ENCODE data around the gene SLC35B2.
A peak's percentile ranks its signal among the peaks of the same experiment; 100 is the strongest.

The SLC35B2 gene

DNA sequence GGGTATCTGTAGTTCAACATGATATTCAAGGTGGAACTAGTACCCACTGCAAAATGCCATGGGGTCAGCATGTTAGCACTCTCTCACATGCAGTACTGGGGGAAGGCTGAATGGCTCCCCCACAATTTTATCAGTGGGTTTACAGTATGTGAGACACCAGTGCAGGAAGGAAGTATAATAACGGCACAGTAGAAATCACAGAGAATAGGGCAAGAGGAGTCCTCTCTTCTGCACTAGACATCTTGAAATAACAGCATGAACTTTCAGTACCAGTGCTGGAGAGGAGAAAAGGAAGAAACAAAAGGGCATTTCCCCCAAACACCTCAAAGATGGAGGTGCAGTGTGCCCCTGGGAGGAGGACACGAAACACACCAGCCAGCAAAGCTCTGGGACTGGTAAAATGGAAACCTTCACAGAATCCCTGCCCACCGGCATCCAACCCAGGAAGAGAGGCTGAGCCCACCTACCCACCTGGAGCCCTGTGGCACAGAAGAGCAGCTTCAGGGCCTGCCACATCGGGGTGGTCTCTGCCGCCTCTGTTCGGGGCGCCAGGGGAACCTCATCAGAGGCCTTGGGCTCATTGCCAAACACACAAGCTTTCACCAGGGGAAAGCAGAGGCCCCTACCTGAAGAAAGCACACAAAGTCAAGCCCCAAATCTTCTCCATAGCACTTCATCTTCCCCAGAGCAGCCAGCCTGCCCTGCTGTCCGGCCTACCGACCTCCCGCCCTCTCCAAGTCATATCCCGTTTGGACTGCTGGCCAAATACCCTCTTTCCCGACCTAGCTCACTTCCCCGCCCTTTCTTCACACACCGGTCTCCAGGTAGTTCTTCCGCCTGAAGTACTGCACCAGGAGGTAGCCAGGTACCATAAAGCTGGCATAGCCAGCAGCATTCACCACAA is 1.2 kb downstream of the SLC35B2 start:
- TF ChIP-seq, protein P1, sequence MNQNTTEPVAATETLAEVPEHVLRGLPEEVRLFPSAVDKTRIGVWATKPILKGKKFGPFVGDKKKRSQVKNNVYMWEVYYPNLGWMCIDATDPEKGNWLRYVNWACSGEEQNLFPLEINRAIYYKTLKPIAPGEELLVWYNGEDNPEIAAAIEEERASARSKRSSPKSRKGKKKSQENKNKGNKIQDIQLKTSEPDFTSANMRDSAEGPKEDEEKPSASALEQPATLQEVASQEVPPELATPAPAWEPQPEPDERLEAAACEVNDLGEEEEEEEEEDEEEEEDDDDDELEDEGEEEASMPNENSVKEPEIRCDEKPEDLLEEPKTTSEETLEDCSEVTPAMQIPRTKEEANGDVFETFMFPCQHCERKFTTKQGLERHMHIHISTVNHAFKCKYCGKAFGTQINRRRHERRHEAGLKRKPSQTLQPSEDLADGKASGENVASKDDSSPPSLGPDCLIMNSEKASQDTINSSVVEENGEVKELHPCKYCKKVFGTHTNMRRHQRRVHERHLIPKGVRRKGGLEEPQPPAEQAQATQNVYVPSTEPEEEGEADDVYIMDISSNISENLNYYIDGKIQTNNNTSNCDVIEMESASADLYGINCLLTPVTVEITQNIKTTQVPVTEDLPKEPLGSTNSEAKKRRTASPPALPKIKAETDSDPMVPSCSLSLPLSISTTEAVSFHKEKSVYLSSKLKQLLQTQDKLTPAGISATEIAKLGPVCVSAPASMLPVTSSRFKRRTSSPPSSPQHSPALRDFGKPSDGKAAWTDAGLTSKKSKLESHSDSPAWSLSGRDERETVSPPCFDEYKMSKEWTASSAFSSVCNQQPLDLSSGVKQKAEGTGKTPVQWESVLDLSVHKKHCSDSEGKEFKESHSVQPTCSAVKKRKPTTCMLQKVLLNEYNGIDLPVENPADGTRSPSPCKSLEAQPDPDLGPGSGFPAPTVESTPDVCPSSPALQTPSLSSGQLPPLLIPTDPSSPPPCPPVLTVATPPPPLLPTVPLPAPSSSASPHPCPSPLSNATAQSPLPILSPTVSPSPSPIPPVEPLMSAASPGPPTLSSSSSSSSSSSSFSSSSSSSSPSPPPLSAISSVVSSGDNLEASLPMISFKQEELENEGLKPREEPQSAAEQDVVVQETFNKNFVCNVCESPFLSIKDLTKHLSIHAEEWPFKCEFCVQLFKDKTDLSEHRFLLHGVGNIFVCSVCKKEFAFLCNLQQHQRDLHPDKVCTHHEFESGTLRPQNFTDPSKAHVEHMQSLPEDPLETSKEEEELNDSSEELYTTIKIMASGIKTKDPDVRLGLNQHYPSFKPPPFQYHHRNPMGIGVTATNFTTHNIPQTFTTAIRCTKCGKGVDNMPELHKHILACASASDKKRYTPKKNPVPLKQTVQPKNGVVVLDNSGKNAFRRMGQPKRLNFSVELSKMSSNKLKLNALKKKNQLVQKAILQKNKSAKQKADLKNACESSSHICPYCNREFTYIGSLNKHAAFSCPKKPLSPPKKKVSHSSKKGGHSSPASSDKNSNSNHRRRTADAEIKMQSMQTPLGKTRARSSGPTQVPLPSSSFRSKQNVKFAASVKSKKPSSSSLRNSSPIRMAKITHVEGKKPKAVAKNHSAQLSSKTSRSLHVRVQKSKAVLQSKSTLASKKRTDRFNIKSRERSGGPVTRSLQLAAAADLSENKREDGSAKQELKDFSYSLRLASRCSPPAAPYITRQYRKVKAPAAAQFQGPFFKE (tag by site-specific recombination; IDR thresholded peaks at IDR 0.05; ENCODE audit: borderline replicate concordance), result no peak
- TF ChIP-seq ZNF585B (tag by site-specific recombination; IDR thresholded peaks at IDR 0.05) (no peak), YY2 (tag by site-specific recombination; IDR thresholded peaks at IDR 0.05) (no peak), ZNF843 (tag by site-specific recombination; IDR thresholded peaks at IDR 0.05) (no peak), ZNF302 (tag by site-specific recombination; IDR thresholded peaks at IDR 0.05; ENCODE audit: low read depth) (no peak), PRDM1 (tag by site-specific recombination; IDR thresholded peaks at IDR 0.05) (peak; percentile 65), ZNF10 (tag by site-specific recombination; IDR thresholded peaks at IDR 0.05) (peak; percentile 33; the same call in 1 of the 2 replicates), ZNF707 (tag by site-specific recombination; IDR thresholded peaks at IDR 0.05) (no peak), ZNF48 (tag by site-specific recombination; IDR thresholded peaks at IDR 0.05) (no peak), ZNF510 (tag by site-specific recombination; IDR thresholded peaks at IDR 0.05; ENCODE audit: insufficient replicate concordance) (no peak), ZNF394 (tag by site-specific recombination; IDR thresholded peaks at IDR 0.05; ENCODE audit: borderline replicate concordance) (no peak), ZNF140 (tag by site-specific recombination; IDR thresholded peaks at IDR 0.05) (no peak), ZNF501 (tag by site-specific recombination; IDR thresholded peaks at IDR 0.05) (no peak)
- TF ChIP-seq, protein P2, sequence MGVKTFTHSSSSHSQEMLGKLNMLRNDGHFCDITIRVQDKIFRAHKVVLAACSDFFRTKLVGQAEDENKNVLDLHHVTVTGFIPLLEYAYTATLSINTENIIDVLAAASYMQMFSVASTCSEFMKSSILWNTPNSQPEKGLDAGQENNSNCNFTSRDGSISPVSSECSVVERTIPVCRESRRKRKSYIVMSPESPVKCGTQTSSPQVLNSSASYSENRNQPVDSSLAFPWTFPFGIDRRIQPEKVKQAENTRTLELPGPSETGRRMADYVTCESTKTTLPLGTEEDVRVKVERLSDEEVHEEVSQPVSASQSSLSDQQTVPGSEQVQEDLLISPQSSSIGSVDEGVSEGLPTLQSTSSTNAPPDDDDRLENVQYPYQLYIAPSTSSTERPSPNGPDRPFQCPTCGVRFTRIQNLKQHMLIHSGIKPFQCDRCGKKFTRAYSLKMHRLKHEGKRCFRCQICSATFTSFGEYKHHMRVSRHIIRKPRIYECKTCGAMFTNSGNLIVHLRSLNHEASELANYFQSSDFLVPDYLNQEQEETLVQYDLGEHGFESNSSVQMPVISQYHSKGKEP (tag by site-specific recombination; IDR thresholded peaks at IDR 0.05), result no peak
- H3K4me3 ChIP-seq (ENCODE audit: low read depth, low read length), result peak overlapping the region; percentile 82
- H3K9me3 ChIP-seq (ENCODE audit: control insufficient read depth, insufficient read depth, low read depth, low read length), result no peaks in the 10 kb centered on the region
- ChIA-PET CTCF (interaction anchor here (0.6 to 3.2 kb wide), 37 partner anchors 8 to 590 kb away, joined by 3 to 36 read pairs (median 5); partner anchors contain the start of genes AARS2 and HSP90AB1), POLR2A (interaction anchor here (0.6 to 3.7 kb wide), 20 partner anchors 9 to 649 kb away, joined by 3 to 131 read pairs (median 4); partner anchors contain the start of genes AARS2, HSP90AB1 and SLC29A1)
- H3K36me3 ChIP-seq (ENCODE audit: control insufficient read depth in 2 of 2, insufficient read depth in 1 of 2, low read length in 2 of 2), result peaks cover 12 to 68% of the 10 kb centered on the region in 2 experiments
- no peaks in the 10 kb centered on the region for H3K4me1 ChIP-seq (ENCODE audit: control insufficient read depth, insufficient read depth, low read length)
- H3K27ac ChIP-seq (ENCODE audit: extremely low read depth, low read depth, low read length), result peak overlapping the region; percentile 65; the same call in 1 of the 2 replicates

DNA sequence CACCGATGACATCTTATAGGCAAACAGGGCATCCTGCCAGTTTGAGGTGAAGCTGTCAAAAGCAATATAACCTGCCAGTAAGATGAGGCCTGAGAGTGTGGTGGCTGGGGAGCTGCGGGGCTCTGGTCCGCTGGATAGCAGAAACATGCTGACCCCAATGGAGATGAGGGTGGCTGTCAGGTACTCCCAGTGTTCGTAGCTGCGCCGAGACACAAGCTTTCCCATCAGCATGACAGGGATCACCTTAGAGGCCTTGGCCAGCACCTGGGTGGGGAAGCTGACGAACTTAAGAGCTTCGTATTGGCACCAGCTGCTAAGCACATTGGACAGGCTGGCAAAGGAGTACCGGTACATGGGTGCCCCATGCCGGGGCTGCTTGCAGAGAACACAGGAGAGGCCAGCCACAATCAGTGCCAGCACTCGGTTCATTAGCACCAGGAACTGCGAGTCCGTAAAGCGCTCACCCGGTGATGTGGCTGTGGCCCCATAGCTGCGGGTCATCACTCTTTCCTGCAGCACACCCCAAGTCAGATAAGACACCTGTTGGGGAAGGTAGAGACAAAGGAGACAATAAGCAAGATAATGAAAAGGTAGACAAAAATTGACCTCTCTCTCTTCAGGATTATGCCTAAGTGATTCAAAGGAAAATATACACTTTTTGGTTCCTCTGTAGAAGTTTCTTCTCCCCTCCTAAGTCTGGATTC is 2.1 kb downstream of the SLC35B2 start:
- no peaks in the 10 kb centered on the region for H3K4me1 ChIP-seq (ENCODE audit: control insufficient read depth, insufficient read depth, low read length)
- H3K36me3 ChIP-seq (ENCODE audit: control insufficient read depth in 2 of 2, insufficient read depth in 1 of 2, low read length in 2 of 2), result peaks cover 20 to 72% of the 10 kb centered on the region in 2 experiments
- no peak overlapping the region for H3K4me3 ChIP-seq (ENCODE audit: low read depth, low read length)
- ChIA-PET CTCF (interaction anchor here (0.6 to 3.2 kb wide), 10 partner anchors 7 to 376 kb away, joined by 3 to 35 read pairs (median 10); partner anchors contain the start of gene AARS2), POLR2A (interaction anchor here (0.7 to 3.7 kb wide), 6 partner anchors 9 to 57 kb away, joined by 3 to 131 read pairs (median 8); partner anchors contain the start of genes AARS2, HSP90AB1 and SLC29A1)
- H3K9me3 ChIP-seq (ENCODE audit: control insufficient read depth, insufficient read depth, low read depth, low read length), result no peaks in the 10 kb centered on the region
- no peak overlapping the region for H3K27ac ChIP-seq (ENCODE audit: extremely low read depth, low read depth, low read length)
- TF ChIP-seq SCRT2 (tag by site-specific recombination; IDR thresholded peaks at IDR 0.05) (0 out of 2 replicates have a peak, but pooled peaks have one; percentile 53), ZNF600 (tag by site-specific recombination; IDR thresholded peaks at IDR 0.05) (peak; percentile 48), KLF7 (tag by site-specific recombination; IDR thresholded peaks at IDR 0.05; ENCODE audit: borderline replicate concordance) (no peak), ZNF274 (IDR thresholded peaks at IDR 0.05; ENCODE audit: low read length) (no peak), ZNF274 (tag by site-specific recombination; IDR thresholded peaks at IDR 0.05; ENCODE audit: borderline replicate concordance) (no peak), SETDB1 (IDR thresholded peaks at IDR 0.05; ENCODE audit: insufficient read length, low read length) (no peak), TCF7L2 (IDR thresholded peaks at IDR 0.05; ENCODE audit: borderline replicate concordance, low read depth, low read length) (no peak)

Data from HEK293 (cell line).